Loucy (cell line): ENCODE measurements around the gene UBAC2.
A peak's percentile ranks its signal among the peaks of the same experiment; 100 is the strongest.

Source experiments
- H2AFZ ChIP-seq: fragments of 200-600 bp; sonication (generic); 2 replicates; pipeline ENCODE4 v1.6.0; 2016; ENCODE audit warnings: antibody characterized with exemption, mild to moderate bottlenecking, low read length, moderate library complexity
- H3F3A ChIP-seq: fragments of 200-600 bp; 2 replicates; pipeline ENCODE4 v1.6.0; 2016; ENCODE audit warnings: antibody characterized with exemption, low read depth, mild to moderate bottlenecking
- H3K27me3 ChIP-seq: fragments of 200-600 bp; sonication (generic); 2 replicates; pipeline ENCODE4 v1.6.1; 2014; ENCODE audit warnings: low read length, mild to moderate bottlenecking; ENCODE audit not compliant: insufficient read depth, poor library complexity, severe bottlenecking
- H3K36me3 ChIP-seq: fragments of 200-600 bp; sonication (generic); 2 replicates; pipeline ENCODE4 v1.6.1; 2016; ENCODE audit warnings: low read length; ENCODE audit not compliant: insufficient read depth
- H3K4me1 ChIP-seq: fragments of 200-600 bp; sonication (generic); 2 replicates; pipeline ENCODE4 v1.5.1; 2014; ENCODE audit warnings: low read length, mild to moderate bottlenecking; ENCODE audit not compliant: insufficient read depth, poor library complexity, severe bottlenecking
- H3K4me2 ChIP-seq: fragments of 200-600 bp; sonication (generic); 2 replicates; pipeline ENCODE4 v1.6.0; 2014; ENCODE audit warnings: antibody characterized with exemption, low read length, low read depth, mild to moderate bottlenecking; ENCODE audit not compliant: poor library complexity, severe bottlenecking
- H3K4me3 ChIP-seq: fragments of 200-600 bp; sonication (generic); 2 replicates; pipeline ENCODE4 v1.5.1; 2014; ENCODE audit warnings: low read length, mild to moderate bottlenecking, mixed read lengths; ENCODE audit not compliant: poor library complexity, severe bottlenecking
- H3K79me2 ChIP-seq: fragments of 200-600 bp; sonication (generic); 2 replicates; pipeline ENCODE4 v1.6.1; 2014; ENCODE audit warnings: low read length; ENCODE audit not compliant: insufficient read depth
- H3K9ac ChIP-seq: fragments of 200-600 bp; sonication (generic); 2 replicates; pipeline ENCODE4 v1.6.0; 2014; ENCODE audit warnings: mild to moderate bottlenecking, low read depth, low read length, moderate library complexity; ENCODE audit not compliant: poor library complexity, severe bottlenecking
- H3K9me2 ChIP-seq: fragments of 200-600 bp; sonication (generic); replicated peaks from 2 replicates; pipeline ENCODE4 v1.6.1; 2016; ENCODE audit warnings: low read depth, low read length, mixed read lengths
- H3K9me3 ChIP-seq: fragments of 200-600 bp; sonication (generic); 2 replicates; pipeline ENCODE4 v1.6.1; 2014; ENCODE audit warnings: mild to moderate bottlenecking, antibody characterized with exemption, low read length, low read depth; ENCODE audit not compliant: insufficient read depth
- H4K20me1 ChIP-seq: fragments of 200-600 bp; sonication (generic); 2 replicates; pipeline ENCODE4 v1.6.0; 2014; ENCODE audit warnings: antibody characterized with exemption, low read length, mild to moderate bottlenecking; ENCODE audit not compliant: insufficient read depth, poor library complexity, severe bottlenecking
- CTCF ChIP-seq: fragments of 200-600 bp; sonication (generic); conservative IDR thresholded peaks from 2 replicates; pipeline ENCODE4 v1.5.1; 2014; ENCODE audit warnings: mild to moderate bottlenecking, antibody characterized with exemption, low read length
- EZH2phosphoT487 ChIP-seq: fragments of 200-600 bp; IDR thresholded peaks from 2 replicates; pipeline ENCODE4 v1.6.1; 2018; ENCODE audit warnings: antibody characterized with exemption, mild to moderate bottlenecking, moderate library complexity, borderline replicate concordance

Gene UBAC2

GRCh38 chr13:99221567-99222239, 21.0 kb downstream of the UBAC2 start:
- H3K9me3 ChIP-seq = peaks cover 5% of the 10 kb centered on the region
- peaks cover 90% of the 10 kb centered on the region for H3K4me1 ChIP-seq
- H4K20me1 ChIP-seq = peaks cover 27% of the 10 kb centered on the region
- H3K4me2 ChIP-seq = no peak overlapping the region
- H3K9ac ChIP-seq = no peak overlapping the region
- H3K9me2 ChIP-seq = no peaks in the 10 kb centered on the region
- H3K79me2 ChIP-seq = peaks cover 100% of the 10 kb centered on the region
- TF ChIP-seq CTCF = no peak
- TF ChIP-seq EZH2phosphoT487 = no peak
- H3K36me3 ChIP-seq = peaks cover 8% of the 10 kb centered on the region; the same call in 1 of the 2 replicates
- H2AFZ ChIP-seq = no peak overlapping the region
- H3K27me3 ChIP-seq = no peaks in the 10 kb centered on the region
- H3K4me3 ChIP-seq = no peak overlapping the region
- no peaks in the 10 kb centered on the region for H3F3A ChIP-seq

GRCh38 chr13:99223587-99223986, 22.9 kb downstream of the UBAC2 start:
- H3F3A ChIP-seq = peaks cover 3% of the 10 kb centered on the region
- no peak overlapping the region for H3K4me3 ChIP-seq
- H3K36me3 ChIP-seq = peaks cover 8% of the 10 kb centered on the region; the same call in 1 of the 2 replicates
- H3K4me1 ChIP-seq = peaks cover 90% of the 10 kb centered on the region
- H3K27me3 ChIP-seq = no peaks in the 10 kb centered on the region
- H3K9me3 ChIP-seq = peaks cover 5% of the 10 kb centered on the region
- H4K20me1 ChIP-seq = peaks cover 20% of the 10 kb centered on the region
- H3K9me2 ChIP-seq = no peaks in the 10 kb centered on the region
- H3K79me2 ChIP-seq = peaks cover 96% of the 10 kb centered on the region
- no peak overlapping the region for H2AFZ ChIP-seq
- H3K4me2 ChIP-seq = peak overlapping the region; percentile 33
- no peak for TF ChIP-seq CTCF
- no peak for TF ChIP-seq EZH2phosphoT487
- peak overlapping the region; percentile 4 for H3K9ac ChIP-seq

- TF ChIP-seq CTCF (no peak), EZH2phosphoT487 (no peak)
- peaks cover 89% of the 10 kb centered on the region for H3K4me1 ChIP-seq
- H3K9me2 ChIP-seq = no peaks in the 10 kb centered on the region
- no peaks in the 10 kb centered on the region for H3K27me3 ChIP-seq
- peaks cover 92% of the 10 kb centered on the region for H3K79me2 ChIP-seq
- peak overlapping the region; percentile 4 for H3K9ac ChIP-seq
- no peak overlapping the region for H3K4me3 ChIP-seq
- no peak overlapping the region for H2AFZ ChIP-seq
- peaks cover 19% of the 10 kb centered on the region for H4K20me1 ChIP-seq
- peaks cover 5% of the 10 kb centered on the region for H3F3A ChIP-seq
- H3K9me3 ChIP-seq = peaks cover 5% of the 10 kb centered on the region
- H3K36me3 ChIP-seq = peaks cover 8% of the 10 kb centered on the region; the same call in 1 of the 2 replicates
- peak overlapping the region; percentile 33 for H3K4me2 ChIP-seq
Observed at GRCh38 chr13:99224021-99224420, 23.4 kb downstream of the UBAC2 start.
